PC-3 (cell line): ENCODE data around the gene AURKB.

ENCODE experiments used
- CTCF ChIP-seq: fragments of 300-600 bp; sonication (generic); conservative IDR thresholded peaks from 2 replicates; pipeline ENCODE4 v1.5.1; 2017; ENCODE audit warnings: antibody characterized with exemption, low read depth, mild to moderate bottlenecking, low read length
- EZH2 ChIP-seq: fragments of 300-600 bp; sonication (generic); IDR thresholded peaks from one replicate; pipeline ENCODE4 v1.6.1; 2017; ENCODE audit warnings: antibody characterized with exemption, mild to moderate bottlenecking, low read length; ENCODE audit not compliant: unreplicated experiment
- EZH2phosphoT487 ChIP-seq: fragments of 300-600 bp; sonication (generic); IDR thresholded peaks from 2 replicates; pipeline ENCODE4 v1.6.1; 2018; ENCODE audit warnings: mild to moderate bottlenecking, antibody characterized with exemption, low read length, borderline replicate concordance

GRCh38 chr17:8206536-8206935 lies 3.8 kb downstream of the AURKB start:
- TF ChIP-seq CTCF = no peak
- TF ChIP-seq EZH2 = no peak
- no peak for TF ChIP-seq EZH2phosphoT487
